HG03354 (cell line): ENCODE measurements around the gene CUBN.

Experiments used
- ATAC-seq: cut with Tn5 transposase; IDR thresholded peaks from one replicate; pipeline ENCODE4 v1.9.1; 2021; ENCODE audit warnings: mild to moderate bottlenecking; ENCODE audit not compliant: unreplicated experiment, poor library complexity, severe bottlenecking

CUBN gene

GRCh38 chr10:17076626-17077345 lies 52.8 kb downstream of the CUBN start:
- no peak for ATAC-seq

GRCh38 chr10:17075533-17076359 lies 53.9 kb downstream of the CUBN start:
- ATAC-seq: no peak

GRCh38 chr10:17074541-17074847 lies 55.1 kb downstream of the CUBN start:
- ATAC-seq: no peak

GRCh38 chr10:17073725-17074540 lies 55.7 kb downstream of the CUBN start:
- ATAC-seq: no peak

- ATAC-seq: no peak
Observed at GRCh38 chr10:17068953-17069352, 60.7 kb downstream of the CUBN start.

GRCh38 chr10:17067376-17068264 lies 62.0 kb downstream of the CUBN start:
- ATAC-seq: no peak

- no peak for ATAC-seq
Observed at GRCh38 chr10:17066807-17067206, 62.8 kb downstream of the CUBN start.

- no peak for ATAC-seq
Observed at GRCh38 chr10:17066000-17066399, 63.6 kb downstream of the CUBN start.

- no peak for ATAC-seq
Observed at GRCh38 chr10:17065273-17065672, 64.3 kb downstream of the CUBN start.

- ATAC-seq: no peak
Observed at GRCh38 chr10:17064435-17064834, 65.2 kb downstream of the CUBN start.

GRCh38 chr10:17062955-17063484 lies 66.6 kb downstream of the CUBN start:
- ATAC-seq: no peak

GRCh38 chr10:17062493-17062892 lies 67.1 kb downstream of the CUBN start:
- no peak for ATAC-seq

GRCh38 chr10:17062009-17062408 lies 67.6 kb downstream of the CUBN start:
- ATAC-seq: no peak

GRCh38 chr10:17061418-17061817 lies 68.2 kb downstream of the CUBN start:
- no peak for ATAC-seq

- ATAC-seq: no peak
Observed at GRCh38 chr10:17060289-17060688, 69.3 kb downstream of the CUBN start.

- no peak for ATAC-seq
Observed at GRCh38 chr10:17059197-17059688, 70.4 kb downstream of the CUBN start.

GRCh38 chr10:17058093-17058492 lies 71.5 kb downstream of the CUBN start:
- ATAC-seq: no peak

GRCh38 chr10:17056781-17057428 lies 72.7 kb downstream of the CUBN start:
- ATAC-seq: no peak

- no peak for ATAC-seq
Observed at GRCh38 chr10:17053513-17053912, 76.1 kb downstream of the CUBN start.
